OCI-LY3 (cell line): ENCODE measurements around the gene CHI3L2.
A peak's percentile ranks its signal among the peaks of the same experiment; 100 is the strongest.

Experiments used
- H2AFZ ChIP-seq: fragments of 200-600, 300-600 bp; shearing (Covaris generic); 2 replicates; pipeline ENCODE4 v1.6.0; 2014; ENCODE audit warnings: antibody characterized with exemption, low read depth, low read length
- H3K27ac ChIP-seq: fragments of 200-600, 300-600 bp; sonication (generic); 2 replicates; pipeline ENCODE4 v1.5.1; 2014; ENCODE audit warnings: mild to moderate bottlenecking, low read length, moderate library complexity, mixed read lengths
- H3K27me3 ChIP-seq: fragments of 200-600, 300-600 bp; sonication (generic); 2 replicates; pipeline ENCODE4 v1.6.1; 2014; ENCODE audit warnings: low read depth, low read length, mixed read lengths
- H3K36me3 ChIP-seq: fragments of 200-600, 300-600 bp; sonication (generic); replicated peaks from 2 replicates; pipeline ENCODE3; 2014; ENCODE audit warnings: low read depth, low read length, mixed read lengths
- H3K4me1 ChIP-seq: fragments of 300-600, 200-600 bp; sonication (generic); 2 replicates; pipeline ENCODE4 v1.6.1; 2014; ENCODE audit warnings: low read length, mixed read lengths
- H3K4me2 ChIP-seq: fragments of 200-600, 300-600 bp; sonication (generic); 2 replicates; pipeline ENCODE4 v1.6.1; 2014; ENCODE audit warnings: low read length, mixed read lengths
- H3K4me3 ChIP-seq: fragments of 300-600, 200-600 bp; sonication (generic); 2 replicates; pipeline ENCODE4 v1.5.1; 2014; ENCODE audit warnings: antibody characterized with exemption, mild to moderate bottlenecking, low read length, moderate library complexity
- H3K79me2 ChIP-seq: fragments of 300-600, 200-600 bp; shearing (Covaris generic); 2 replicates; pipeline ENCODE4 v1.6.1; 2014; ENCODE audit warnings: mild to moderate bottlenecking, low read length, mixed read lengths
- H3K9ac ChIP-seq: fragments of 300-600, 200-600 bp; shearing (Covaris generic); 2 replicates; pipeline ENCODE4 v1.6.0; 2014; ENCODE audit warnings: mild to moderate bottlenecking, low read length, moderate library complexity
- H3K9me3 ChIP-seq: fragments of 200-600, 300-600 bp; shearing (Covaris generic); 2 replicates; pipeline ENCODE4 v1.6.1; 2014; ENCODE audit warnings: low read length, mixed read lengths; ENCODE audit not compliant: insufficient read depth
- H4K20me1 ChIP-seq: fragments of 200-600, 300-600 bp; sonication (generic); 2 replicates; pipeline ENCODE4 v1.6.1; 2016; ENCODE audit warnings: low read length, mixed read lengths; ENCODE audit not compliant: insufficient read depth
- CTCF ChIP-seq: fragments of 200-600, 300-600 bp; sonication (generic); IDR thresholded peaks from 2 replicates; pipeline ENCODE4 v1.5.1; 2014; ENCODE audit warnings: antibody characterized with exemption, low read length, low read depth
- EZH2phosphoT487 ChIP-seq: fragments of 200-600 bp; shearing (Covaris generic); IDR thresholded peaks from 2 replicates; pipeline ENCODE4 v1.6.1; 2018; ENCODE audit warnings: antibody characterized with exemption, mixed run types, low read depth

Gene CHI3L2

GRCh38 chr1:111211921-111212320, 15.6 kb upstream of the CHI3L2 start:
- Histone ChIP-seq H3K4me2 (no peak overlapping the region), H2AFZ (no peak overlapping the region), H3K79me2 (no peaks in the 10 kb centered on the region), H3K27me3 (no peaks in the 10 kb centered on the region), H3K4me3 (no peak overlapping the region), H3K27ac (no peak overlapping the region), H3K9me3 (peaks cover 17% of the 10 kb centered on the region; the same call in 1 of the 2 replicates), H3K9ac (no peak overlapping the region), H3K4me1 (peaks cover 31% of the 10 kb centered on the region), H4K20me1 (no peaks in the 10 kb centered on the region), H3K36me3 (no peaks in the 10 kb centered on the region)
- no peak for TF ChIP-seq EZH2phosphoT487
- TF ChIP-seq CTCF: no peak

- Histone ChIP-seq H3K4me1 (peaks cover 40% of the 10 kb centered on the region), H3K27me3 (no peaks in the 10 kb centered on the region), H2AFZ (no peak overlapping the region), H3K36me3 (no peaks in the 10 kb centered on the region), H3K4me2 (no peak overlapping the region), H4K20me1 (no peaks in the 10 kb centered on the region), H3K27ac (no peak overlapping the region), H3K9me3 (peaks cover 24% of the 10 kb centered on the region; the same call in 1 of the 2 replicates), H3K9ac (no peak overlapping the region), H3K79me2 (no peaks in the 10 kb centered on the region), H3K4me3 (no peak overlapping the region)
- TF ChIP-seq CTCF (no peak), EZH2phosphoT487 (no peak)
Observed at GRCh38 chr1:111212634-111213335, 14.7 kb upstream of the CHI3L2 start.

- Histone ChIP-seq H3K79me2 (no peaks in the 10 kb centered on the region), H3K27ac (no peak overlapping the region), H4K20me1 (no peaks in the 10 kb centered on the region), H3K36me3 (no peaks in the 10 kb centered on the region), H3K9ac (no peak overlapping the region), H2AFZ (no peak overlapping the region), H3K4me1 (peaks cover 41% of the 10 kb centered on the region), H3K4me2 (no peak overlapping the region), H3K9me3 (peaks cover 27% of the 10 kb centered on the region; the same call in 1 of the 2 replicates), H3K27me3 (no peaks in the 10 kb centered on the region), H3K4me3 (no peak overlapping the region)
- no peak for TF ChIP-seq CTCF
- no peak for TF ChIP-seq EZH2phosphoT487
Observed at GRCh38 chr1:111213412-111213811, 14.1 kb upstream of the CHI3L2 start.

DNA sequence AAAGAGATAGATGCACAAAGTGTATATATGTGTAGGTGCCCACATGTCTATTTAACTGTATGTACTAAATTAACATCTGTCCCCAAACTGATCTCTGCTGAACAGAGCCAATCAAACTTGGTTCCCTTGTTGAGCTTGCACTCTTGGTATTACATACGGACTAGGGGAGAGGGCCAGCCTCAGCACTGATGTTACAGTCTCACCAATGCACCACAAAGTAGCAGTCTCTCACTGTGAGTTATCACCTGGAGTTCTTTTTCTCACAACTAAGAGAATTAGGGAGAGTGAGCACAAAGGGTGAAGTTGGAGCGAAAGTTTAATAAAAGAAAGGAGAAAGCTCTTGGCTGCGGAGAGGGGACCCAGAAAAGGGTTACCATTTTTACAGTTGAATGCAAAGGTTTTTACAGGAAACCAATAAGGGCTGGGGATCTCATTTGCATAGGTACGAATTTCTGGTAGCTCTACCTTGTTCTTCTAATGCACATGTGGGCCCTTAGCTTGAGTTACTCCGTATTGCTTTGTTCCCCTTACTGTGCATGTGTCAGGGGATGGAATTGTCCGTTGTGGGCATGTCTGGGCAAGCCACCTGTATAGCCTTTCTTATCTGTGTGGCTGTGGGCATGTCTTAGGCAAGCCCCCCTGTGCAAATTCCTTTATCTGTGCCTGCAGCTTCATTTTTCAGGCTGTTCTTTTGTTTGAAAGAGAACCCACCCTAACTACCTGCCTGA, 13.3 kb upstream of the CHI3L2 start:
- Histone ChIP-seq H3K4me3 (no peak overlapping the region), H2AFZ (no peak overlapping the region), H3K9me3 (peaks cover 30% of the 10 kb centered on the region; the same call in 1 of the 2 replicates), H3K27ac (peak overlapping the region; percentile 48), H4K20me1 (no peaks in the 10 kb centered on the region), H3K4me2 (no peak overlapping the region), H3K27me3 (no peaks in the 10 kb centered on the region), H3K4me1 (peaks cover 43% of the 10 kb centered on the region), H3K9ac (no peak overlapping the region), H3K36me3 (no peaks in the 10 kb centered on the region), H3K79me2 (no peaks in the 10 kb centered on the region)
- TF ChIP-seq EZH2phosphoT487 (no peak), CTCF (no peak)
